Stimulated activated memory B cell treated with anti-CD40 and anti-IgM and Interleukin-4, amounts not matched to agents 10 μg/mL and 1 μg/mL and 100 μg/mL, for 72 hours (primary cell): ENCODE measurements around the gene TPCN2.
A peak's percentile ranks its signal among the peaks of the same experiment; 100 is the strongest.

ENCODE experiments used
- ATAC-seq: fragments of 150-1000 bp; cut with Tn5 transposase; 2 replicates; pipeline ENCODE4 v1.10.0; 2021
- H3K27ac Mint-ChIP-seq: one replicate; pipeline ENCODE4 v1.8.0; 2022; ENCODE audit warnings: mild to moderate bottlenecking, mixed read lengths
- H3K27me3 Mint-ChIP-seq: one replicate; pipeline ENCODE4 v1.8.0; 2022; ENCODE audit warnings: mixed read lengths
- H3K36me3 Mint-ChIP-seq: one replicate; pipeline ENCODE4 v1.8.0; 2022; ENCODE audit warnings: mixed read lengths
- H3K4me1 Mint-ChIP-seq: one replicate; pipeline ENCODE4 v1.8.0; 2022; ENCODE audit warnings: mixed read lengths
- H3K4me3 Mint-ChIP-seq: one replicate; pipeline ENCODE4 v1.8.0; 2022; ENCODE audit warnings: mild to moderate bottlenecking, moderate library complexity, mixed read lengths
- H3K9me3 Mint-ChIP-seq: one replicate; pipeline ENCODE4 v1.8.0; 2022; ENCODE audit warnings: mixed read lengths

TPCN2 gene

GRCh38 chr11:69110451-69110850 lies 61.7 kb downstream of the TPCN2 start:
- H3K27ac Mint-ChIP-seq = no peak overlapping the region
- peaks cover 7% of the 10 kb centered on the region for H3K27me3 Mint-ChIP-seq
- no peak overlapping the region for H3K4me3 Mint-ChIP-seq
- peaks cover 19% of the 10 kb centered on the region for H3K36me3 Mint-ChIP-seq
- ATAC-seq = no peak
- peaks cover 13% of the 10 kb centered on the region for H3K9me3 Mint-ChIP-seq
- H3K4me1 Mint-ChIP-seq = no peaks in the 10 kb centered on the region

DNA sequence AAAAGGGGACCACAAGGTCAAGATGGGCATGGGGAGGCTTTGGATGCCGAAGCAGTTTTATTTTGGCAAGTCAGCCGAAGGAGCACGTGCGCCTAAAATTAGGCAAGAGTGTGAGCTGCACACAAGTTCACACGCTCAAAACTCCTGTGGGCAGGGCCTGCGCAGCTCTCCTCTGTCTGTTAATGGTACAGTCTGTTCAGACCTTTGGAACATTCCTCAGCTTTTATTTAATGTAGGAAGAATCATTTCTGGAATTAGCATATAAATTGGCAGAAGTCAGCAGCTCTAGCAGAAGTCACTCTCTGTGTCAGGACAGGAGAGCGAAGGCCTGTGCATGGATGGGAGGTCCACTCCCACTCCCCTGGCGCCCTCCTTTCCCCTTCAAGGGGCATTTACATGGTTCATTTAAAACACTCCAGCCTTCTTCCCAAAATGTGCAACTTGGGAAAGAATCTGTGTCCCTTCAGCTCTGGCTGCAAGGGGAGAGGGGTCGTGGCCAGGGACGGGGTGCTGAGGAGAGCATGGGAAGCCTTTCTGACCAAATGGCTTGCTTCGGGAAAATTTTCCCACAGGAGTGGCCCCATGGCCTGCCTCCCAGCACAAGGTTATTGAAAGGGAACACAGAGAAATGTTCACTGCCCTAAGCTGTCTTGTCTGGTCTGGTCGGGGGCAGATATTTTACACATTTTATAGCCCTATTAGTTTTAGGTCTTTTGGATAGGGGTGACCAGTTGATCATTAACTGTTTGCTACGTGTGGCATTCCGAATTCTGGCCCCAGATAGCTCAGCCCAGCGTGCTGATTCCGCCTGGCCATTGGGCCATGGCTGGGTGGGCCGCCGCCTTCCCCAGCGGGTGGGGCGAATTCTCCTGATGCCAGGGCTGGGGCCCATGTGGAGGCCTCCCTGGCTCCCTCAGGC lies 63.2 kb downstream of the TPCN2 start:
- H3K36me3 Mint-ChIP-seq = peaks cover 19% of the 10 kb centered on the region
- H3K27ac Mint-ChIP-seq = no peak overlapping the region
- no peak overlapping the region for H3K4me3 Mint-ChIP-seq
- H3K9me3 Mint-ChIP-seq = peaks cover 13% of the 10 kb centered on the region
- peaks cover 7% of the 10 kb centered on the region for H3K27me3 Mint-ChIP-seq
- ATAC-seq = no peak
- H3K4me1 Mint-ChIP-seq = no peaks in the 10 kb centered on the region

GRCh38 chr11:69113226-69113625 lies 64.5 kb downstream of the TPCN2 start:
- ATAC-seq = no peak
- H3K4me1 Mint-ChIP-seq = no peaks in the 10 kb centered on the region
- H3K27me3 Mint-ChIP-seq = peaks cover 2% of the 10 kb centered on the region

DNA sequence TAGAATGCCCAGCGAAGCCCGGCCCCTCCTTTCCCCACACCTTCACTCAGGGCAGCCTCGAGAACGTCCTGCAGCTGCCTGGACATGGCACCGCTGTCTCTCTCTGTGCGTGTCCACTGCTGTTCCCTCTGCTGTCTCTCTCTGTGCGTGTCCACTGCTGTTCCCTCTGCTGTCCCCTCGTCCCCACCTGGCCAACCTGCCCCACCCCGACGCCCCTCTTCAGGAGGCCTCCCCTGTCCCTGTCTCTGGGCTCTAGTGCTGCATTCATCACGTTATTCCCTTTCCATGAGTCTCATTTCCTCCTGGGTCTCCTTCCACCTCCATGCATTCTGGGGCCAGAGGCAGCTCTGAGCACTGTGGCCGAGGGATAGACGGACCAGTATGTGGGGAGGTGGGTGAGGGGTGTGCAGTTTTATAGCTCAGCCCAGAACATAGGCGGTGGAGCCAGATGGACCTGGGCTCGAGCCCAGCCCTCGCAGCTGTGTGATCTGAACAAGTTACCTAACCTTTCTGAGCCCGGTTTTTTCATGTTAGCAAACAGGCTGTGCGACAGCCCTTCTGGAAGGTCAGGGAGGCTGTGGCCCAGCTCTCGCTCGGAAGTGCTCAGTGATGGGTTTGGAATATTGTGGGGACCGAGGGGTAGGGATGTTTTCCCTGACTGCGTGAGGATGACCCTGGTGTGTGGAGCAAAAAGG lies 65.1 kb downstream of the TPCN2 start:
- Mint-ChIP-seq H3K27ac (no peak overlapping the region), H3K4me3 (no peak overlapping the region), H3K4me1 (no peaks in the 10 kb centered on the region), H3K36me3 (peaks cover 8% of the 10 kb centered on the region), H3K27me3 (no peaks in the 10 kb centered on the region), H3K9me3 (peaks cover 10% of the 10 kb centered on the region)
- peak; percentile 6 for ATAC-seq

More at GRCh38 chr11:69113226-69113625, 64.5 kb downstream of the TPCN2 start:
- H3K4me3 Mint-ChIP-seq = no peak overlapping the region
- no peak overlapping the region for H3K27ac Mint-ChIP-seq
- peaks cover 13% of the 10 kb centered on the region for H3K36me3 Mint-ChIP-seq
- H3K9me3 Mint-ChIP-seq = peaks cover 10% of the 10 kb centered on the region

DNA sequence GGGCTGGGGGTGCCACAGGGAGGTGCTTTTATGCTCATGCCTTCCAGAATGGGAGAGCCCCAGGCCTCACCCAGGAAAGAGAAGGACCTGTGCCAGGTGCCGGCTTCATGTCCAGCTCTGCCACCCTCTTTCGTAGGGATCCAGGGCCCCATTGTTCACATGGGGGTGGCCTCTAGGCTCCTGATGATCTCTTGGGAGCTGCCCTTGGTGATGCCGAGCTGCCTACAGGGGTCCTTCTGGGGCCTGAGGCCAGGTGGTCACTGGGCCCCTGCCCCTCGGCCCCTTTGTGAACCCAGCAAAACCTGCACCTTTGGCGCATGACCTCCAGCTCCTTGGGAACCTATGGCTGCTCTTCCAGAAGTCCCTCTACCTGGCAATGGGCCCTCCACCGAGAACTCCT lies 65.6 kb downstream of the TPCN2 start:
- H3K4me3 Mint-ChIP-seq = no peak overlapping the region
- ATAC-seq = no peak
- H3K27me3 Mint-ChIP-seq = no peaks in the 10 kb centered on the region
- H3K36me3 Mint-ChIP-seq = peaks cover 7% of the 10 kb centered on the region
- H3K4me1 Mint-ChIP-seq = no peaks in the 10 kb centered on the region
- H3K27ac Mint-ChIP-seq = no peak overlapping the region
- H3K9me3 Mint-ChIP-seq = peaks cover 15% of the 10 kb centered on the region

- ATAC-seq = no peak
- Mint-ChIP-seq H3K36me3 (peaks cover 7% of the 10 kb centered on the region), H3K27me3 (no peaks in the 10 kb centered on the region), H3K9me3 (peaks cover 16% of the 10 kb centered on the region), H3K4me1 (no peaks in the 10 kb centered on the region), H3K27ac (no peak overlapping the region), H3K4me3 (no peak overlapping the region)
These were observed 66.2 kb downstream of the TPCN2 start for GRCh38 chr11:69114811-69115523.

- H3K27ac Mint-ChIP-seq = no peak overlapping the region
- no peaks in the 10 kb centered on the region for H3K27me3 Mint-ChIP-seq
- H3K36me3 Mint-ChIP-seq = no peaks in the 10 kb centered on the region
- ATAC-seq = no peak
- H3K9me3 Mint-ChIP-seq = peaks cover 8% of the 10 kb centered on the region
- H3K4me3 Mint-ChIP-seq = no peak overlapping the region
- peaks cover 1% of the 10 kb centered on the region for H3K4me1 Mint-ChIP-seq
These were observed 67.1 kb downstream of the TPCN2 start for GRCh38 chr11:69115586-69116560.

- peaks cover 8% of the 10 kb centered on the region for H3K27me3 Mint-ChIP-seq
- peaks cover 6% of the 10 kb centered on the region for H3K9me3 Mint-ChIP-seq
- no peaks in the 10 kb centered on the region for H3K36me3 Mint-ChIP-seq
- ATAC-seq = no peak
- no peak overlapping the region for H3K27ac Mint-ChIP-seq
- H3K4me1 Mint-ChIP-seq = peaks cover 9% of the 10 kb centered on the region
- H3K4me3 Mint-ChIP-seq = no peak overlapping the region
These were observed 67.9 kb downstream of the TPCN2 start for GRCh38 chr11:69116671-69117070.

- Mint-ChIP-seq H3K27ac (no peak overlapping the region), H3K4me1 (peaks cover 33% of the 10 kb centered on the region), H3K4me3 (no peak overlapping the region), H3K9me3 (peaks cover 6% of the 10 kb centered on the region), H3K36me3 (no peaks in the 10 kb centered on the region), H3K27me3 (peaks cover 8% of the 10 kb centered on the region)
- no peak for ATAC-seq
These were observed 70.5 kb downstream of the TPCN2 start for GRCh38 chr11:69119190-69119589.

DNA sequence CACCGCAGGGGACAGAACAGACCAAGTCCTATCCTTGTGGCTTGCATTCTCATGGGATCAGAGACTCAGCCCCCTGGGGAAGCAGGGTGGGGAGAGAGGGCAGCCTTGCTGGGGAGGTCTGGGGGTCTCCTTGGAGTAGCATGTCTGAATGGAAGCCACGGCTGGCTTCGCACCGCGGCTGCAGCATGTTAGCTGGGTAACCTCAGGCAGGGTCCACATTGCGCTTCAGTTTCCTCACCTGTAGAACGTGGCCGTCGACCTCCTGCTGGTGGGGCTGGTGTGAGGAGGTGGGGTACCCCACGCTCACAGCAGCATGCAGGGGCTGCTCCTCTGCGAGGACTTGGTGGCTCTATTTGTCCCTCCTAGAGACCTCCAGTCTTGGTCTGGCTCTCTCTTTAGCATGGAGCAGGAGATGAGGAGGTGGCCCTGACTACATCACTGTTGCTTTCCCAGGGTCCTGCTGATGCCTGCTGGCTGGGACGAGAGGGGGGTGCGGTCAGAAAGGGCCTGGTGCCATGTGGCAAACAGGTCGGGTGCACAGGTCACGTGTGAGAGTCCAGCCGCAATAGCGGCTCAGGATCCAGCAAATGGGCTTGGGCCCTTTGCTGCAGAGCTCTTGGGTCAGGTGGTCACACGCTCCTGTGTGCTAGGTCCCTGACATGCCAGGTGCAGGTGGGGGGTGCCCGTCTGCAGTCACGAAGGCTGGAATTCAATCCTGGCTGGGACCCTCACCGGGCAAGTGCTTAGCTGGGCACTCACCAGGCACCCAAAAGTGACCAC lies 71.6 kb downstream of the TPCN2 start:
- Mint-ChIP-seq H3K27me3 (peaks cover 8% of the 10 kb centered on the region), H3K36me3 (no peaks in the 10 kb centered on the region), H3K4me1 (peaks cover 35% of the 10 kb centered on the region), H3K4me3 (no peak overlapping the region), H3K27ac (no peak overlapping the region), H3K9me3 (peaks cover 6% of the 10 kb centered on the region)
- no peak for ATAC-seq

DNA sequence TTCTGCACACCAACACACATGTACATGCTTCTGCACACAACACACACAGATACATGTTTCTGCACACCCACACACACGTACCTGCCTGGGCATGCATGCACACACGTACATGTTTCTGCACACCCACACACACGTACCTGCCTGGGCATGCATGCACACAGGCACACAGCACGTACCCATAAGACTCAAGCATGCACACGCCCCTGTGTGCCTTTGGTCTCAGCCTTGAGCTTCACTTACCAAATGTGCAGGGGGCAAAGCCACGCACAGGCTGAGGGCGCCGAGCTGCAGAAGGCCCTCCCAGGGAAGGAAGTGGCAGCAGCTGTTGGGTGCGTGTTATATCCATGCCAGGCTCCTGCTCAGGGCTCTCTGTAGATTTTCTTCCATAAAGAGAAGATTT lies 72.3 kb downstream of the TPCN2 start:
- Mint-ChIP-seq H3K36me3 (no peaks in the 10 kb centered on the region), H3K9me3 (peaks cover 6% of the 10 kb centered on the region), H3K4me1 (peaks cover 35% of the 10 kb centered on the region), H3K27me3 (peaks cover 8% of the 10 kb centered on the region), H3K27ac (peak overlapping the region; percentile 25), H3K4me3 (no peak overlapping the region)
- no peak for ATAC-seq

DNA sequence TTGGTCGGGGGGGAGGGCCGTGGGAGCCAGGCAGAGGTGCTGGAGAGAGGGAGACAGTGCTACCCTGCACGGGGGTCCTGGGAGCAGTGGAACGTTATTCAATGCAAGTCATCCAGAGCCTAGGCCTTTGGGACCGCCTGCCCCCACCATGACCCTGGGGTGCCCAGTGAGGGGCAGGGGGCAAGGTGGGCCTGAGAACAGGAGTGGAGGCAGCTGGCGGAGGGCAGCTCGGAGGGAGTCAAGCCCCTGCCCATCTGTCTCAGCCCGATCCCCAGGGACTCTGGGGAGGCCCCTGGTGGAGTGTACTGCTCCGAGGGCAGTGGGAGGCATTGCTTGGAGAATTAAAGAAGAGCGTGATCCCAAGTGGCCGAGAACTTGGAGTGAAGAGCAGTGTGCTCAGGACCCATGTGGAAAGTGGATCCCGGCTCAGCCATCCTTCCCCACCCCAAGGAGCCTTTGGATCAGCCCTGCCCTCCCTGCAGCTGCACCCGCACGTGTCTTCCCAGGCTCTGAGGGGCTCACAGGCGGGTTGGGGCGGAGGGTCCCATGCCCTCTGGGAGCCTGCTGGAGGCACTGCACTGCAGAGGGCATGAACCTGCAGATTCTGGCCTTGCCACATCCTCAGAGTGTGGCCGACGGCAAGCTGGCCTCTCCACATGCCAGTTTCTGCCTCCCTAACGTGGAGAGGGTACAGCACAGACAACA lies 73.0 kb downstream of the TPCN2 start:
- peaks cover 35% of the 10 kb centered on the region for H3K4me1 Mint-ChIP-seq
- no peaks in the 10 kb centered on the region for H3K36me3 Mint-ChIP-seq
- H3K27me3 Mint-ChIP-seq = peaks cover 8% of the 10 kb centered on the region
- H3K9me3 Mint-ChIP-seq = peaks cover 6% of the 10 kb centered on the region
- no peak for ATAC-seq
- peak overlapping the region; percentile 25 for H3K27ac Mint-ChIP-seq
- H3K4me3 Mint-ChIP-seq = no peak overlapping the region

GRCh38 chr11:69122326-69122629 lies 73.5 kb downstream of the TPCN2 start:
- Mint-ChIP-seq H3K4me3 (no peak overlapping the region), H3K27me3 (peaks cover 8% of the 10 kb centered on the region), H3K27ac (peak overlapping the region; percentile 52), H3K4me1 (peaks cover 35% of the 10 kb centered on the region), H3K36me3 (no peaks in the 10 kb centered on the region), H3K9me3 (peaks cover 6% of the 10 kb centered on the region)
- ATAC-seq = no peak
